ENCODE data around the gene HPDL.

DNA sequence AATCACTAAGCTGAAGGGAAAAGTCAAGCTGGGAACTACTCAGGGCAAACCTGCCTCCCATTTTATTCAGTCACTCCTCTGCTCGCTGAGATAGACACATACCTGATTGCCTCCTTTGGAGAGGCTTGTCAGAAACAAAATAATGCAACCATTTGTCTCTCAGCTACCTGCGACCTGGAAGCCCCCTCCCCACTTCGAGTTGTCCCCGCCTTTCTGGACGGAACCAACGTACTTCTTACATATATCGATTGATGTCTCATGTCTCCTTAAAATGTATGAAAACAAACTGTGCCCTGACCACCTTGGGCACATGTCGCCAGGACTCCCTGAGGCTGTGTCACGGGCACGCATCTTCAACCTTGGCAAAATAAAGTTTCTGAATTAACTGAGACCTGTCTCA lies 21.5 kb upstream of the HPDL start:
- TF ChIP-seq CTCF (IDR thresholded peaks at IDR 0.05): no peak
- TF ChIP-seq POLR2A (IDR thresholded peaks at IDR 0.05): no peak

Measured in esophagus squamous epithelium (tissue), 4 donors.